Gastrocnemius medialis (tissue), 4 donors: Measurements from ENCODE around the gene TMEM238.

ENCODE experiments used
- CTCF ChIP-seq, 5 experiments: fragments of 450-650 bp in 3 of 5; fragments of 200-600 bp in 2 of 5; sonication (generic) in 2 of 5; IDR thresholded peaks in 4 of 5; conservative IDR thresholded peaks in 1 of 5; 1 replicate in 4 of 5; 2 replicates in 1 of 5; pipeline ENCODE4 v1.5.1; 2016 to 2019; ENCODE audit warnings: antibody characterized with exemption in 5 of 5, mild to moderate bottlenecking in 3 of 5, moderate library complexity in 3 of 5
- POLR2A ChIP-seq, 2 donors: fragments of 450-650 bp; IDR thresholded peaks; one replicate each; pipeline ENCODE4 v1.6.1; 2017; ENCODE audit warnings: antibody characterized with exemption in 2 of 2, mild to moderate bottlenecking in 2 of 2, moderate library complexity in 2 of 2

GRCh38 chr19:55362174-55362989 is 21.7 kb downstream of the TMEM238 start:
- no peak for TF ChIP-seq CTCF (IDR thresholded peaks at IDR 0.05 in 4 of 5, conservative IDR thresholded peaks at IDR 0.05 in 1 of 5)
- TF ChIP-seq POLR2A (IDR thresholded peaks at IDR 0.05), result no peak
